Hepatocyte (in vitro differentiated cells): ENCODE results near the gene LYPD1. TPM values are rescaled to one million over a fixed set of nuclear protein-coding genes. Genes with fewer than 3 reads are reported as not detected.

Experiments
- DNase-seq: peaks from one replicate; pipeline ENCODE4 v3.0.0-alpha.2; 2016; ENCODE audit warnings: low spot score
- H2AFZ ChIP-seq: fragments of 200-600 bp; sonication (generic); 2 replicates; pipeline ENCODE4 v1.6.0; 2016; ENCODE audit warnings: antibody characterized with exemption, mild to moderate bottlenecking
- H3K27ac ChIP-seq: fragments of 200-600 bp; sonication (generic); 2 replicates; pipeline ENCODE4 v1.5.1; 2016; ENCODE audit warnings: mild to moderate bottlenecking
- H3K27me3 ChIP-seq: fragments of 200-600 bp; sonication (generic); 2 replicates; pipeline ENCODE4 v1.6.1; 2016
- H3K36me3 ChIP-seq: fragments of 200-600 bp; sonication (generic); replicated peaks from 2 replicates; pipeline ENCODE4 v1.5.1; 2016; ENCODE audit warnings: low read depth; ENCODE audit not compliant: insufficient read depth
- H3K4me1 ChIP-seq: fragments of 200-600 bp; sonication (generic); 2 replicates; pipeline ENCODE4 v1.5.1; 2016; ENCODE audit warnings: mild to moderate bottlenecking, moderate library complexity; ENCODE audit not compliant: insufficient read depth
- H3K4me2 ChIP-seq: fragments of 200-600 bp; sonication (generic); 2 replicates; pipeline ENCODE4 v1.6.0; 2016
- H3K4me3 ChIP-seq: fragments of 200-600 bp; sonication (generic); 2 replicates; pipeline ENCODE4 v1.5.1; 2016; ENCODE audit warnings: mild to moderate bottlenecking
- H3K79me2 ChIP-seq: fragments of 200-600 bp; sonication (generic); 2 replicates; pipeline ENCODE4 v1.6.0; 2017; ENCODE audit warnings: mild to moderate bottlenecking
- H3K9me2 ChIP-seq: fragments of 200-600 bp; sonication (generic); replicated peaks from 2 replicates; pipeline ENCODE4 v1.6.0; 2017; ENCODE audit warnings: mild to moderate bottlenecking; ENCODE audit not compliant: insufficient read depth
- H3K9me3 ChIP-seq: fragments of 200-600 bp; sonication (generic); 2 replicates; pipeline ENCODE4 v1.5.1; 2016; ENCODE audit warnings: low read depth, mild to moderate bottlenecking
- H4K20me1 ChIP-seq: fragments of 200-600 bp; sonication (generic); 2 replicates; pipeline ENCODE4 v1.6.0; 2016; ENCODE audit warnings: mild to moderate bottlenecking; ENCODE audit not compliant: insufficient read depth, poor library complexity, severe bottlenecking
- EZH2 ChIP-seq: fragments of 200-600 bp; sonication (generic); IDR thresholded peaks from 2 replicates; pipeline ENCODE4 v1.6.1; 2016; ENCODE audit warnings: antibody characterized with exemption, mild to moderate bottlenecking, borderline replicate concordance
- EZH2phosphoT487 ChIP-seq: fragments of 200-600 bp; sonication (generic); IDR thresholded peaks from one replicate; pipeline ENCODE4 v1.6.1; 2018; ENCODE audit warnings: antibody characterized with exemption, mild to moderate bottlenecking, low read depth, moderate library complexity; ENCODE audit not compliant: unreplicated experiment, severe bottlenecking
- WGBS: methylation state at CpG from one replicate; pipeline ENCODE4 v1.1.6; 2016; ENCODE audit warnings: low lambda C conversion rate; ENCODE audit errors: missing lambda C conversion rate; 5-methylcytosine and 5-hydroxymethylcytosine counted together
- polyA plus RNA-seq: library from polyadenylated mRNA; unstranded; fragments of >200 nt; fragmentation: Nextera tagmentation; extraction: Ambion mirVana; gene quantifications from 2 replicates; pipeline ENCODE4 v1.2.1, GENCODE V29; 2016
- total RNA-seq: library from RNA; depleted of rRNA; stranded (reverse); fragments of >200 nt; gene quantifications from 2 replicates; pipeline ENCODE4 v1.2.3, GENCODE V29; 2014
- TF ChIP-seq, protein P1 (sequence below): fragments of 200-600 bp; sonication (generic); IDR thresholded peaks from 2 replicates; pipeline ENCODE4 v1.5.1; 2016; ENCODE audit warnings: antibody characterized with exemption, mild to moderate bottlenecking; ENCODE audit not compliant: poor library complexity

Gene LYPD1
- total and polyA plus RNA-seq, 2 experiments from 2014 or later = 20.2 to 25.1 TPM

DNA sequence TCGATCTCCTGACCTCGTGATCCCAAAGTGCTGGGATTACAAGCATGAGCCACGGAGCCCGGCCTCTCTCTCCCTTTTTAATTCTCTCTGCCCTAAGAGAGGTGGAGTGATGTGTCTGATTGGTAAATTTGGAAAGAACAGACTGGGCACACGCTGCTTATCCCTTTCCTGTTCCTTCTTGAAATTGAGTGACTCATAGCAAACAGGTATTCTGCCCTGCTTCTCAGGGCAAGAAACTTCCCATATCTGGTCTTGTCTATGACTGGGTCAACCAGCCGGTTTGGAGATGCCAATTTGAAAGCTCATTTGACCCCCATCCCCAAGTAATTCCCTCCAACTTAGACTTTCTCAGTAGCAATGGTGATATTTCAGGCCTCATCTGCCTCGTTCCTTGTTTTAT, 15.0 kb downstream of the LYPD1 start:
- Histone ChIP-seq H3K27me3 (no peaks in the 10 kb centered on the region), H3K4me1 (no peaks in the 10 kb centered on the region), H3K36me3 (no peaks in the 10 kb centered on the region), H3K9me2 (no peaks in the 10 kb centered on the region), H4K20me1 (no peaks in the 10 kb centered on the region), H2AFZ (no peak overlapping the region), H3K79me2 (no peaks in the 10 kb centered on the region), H3K9me3 (no peaks in the 10 kb centered on the region), H3K4me2 (no peak overlapping the region), H3K27ac (no peak overlapping the region), H3K4me3 (no peak overlapping the region)
- TF ChIP-seq EZH2 (no peak), EZH2phosphoT487 (no peak)
- TF ChIP-seq, protein P1, sequence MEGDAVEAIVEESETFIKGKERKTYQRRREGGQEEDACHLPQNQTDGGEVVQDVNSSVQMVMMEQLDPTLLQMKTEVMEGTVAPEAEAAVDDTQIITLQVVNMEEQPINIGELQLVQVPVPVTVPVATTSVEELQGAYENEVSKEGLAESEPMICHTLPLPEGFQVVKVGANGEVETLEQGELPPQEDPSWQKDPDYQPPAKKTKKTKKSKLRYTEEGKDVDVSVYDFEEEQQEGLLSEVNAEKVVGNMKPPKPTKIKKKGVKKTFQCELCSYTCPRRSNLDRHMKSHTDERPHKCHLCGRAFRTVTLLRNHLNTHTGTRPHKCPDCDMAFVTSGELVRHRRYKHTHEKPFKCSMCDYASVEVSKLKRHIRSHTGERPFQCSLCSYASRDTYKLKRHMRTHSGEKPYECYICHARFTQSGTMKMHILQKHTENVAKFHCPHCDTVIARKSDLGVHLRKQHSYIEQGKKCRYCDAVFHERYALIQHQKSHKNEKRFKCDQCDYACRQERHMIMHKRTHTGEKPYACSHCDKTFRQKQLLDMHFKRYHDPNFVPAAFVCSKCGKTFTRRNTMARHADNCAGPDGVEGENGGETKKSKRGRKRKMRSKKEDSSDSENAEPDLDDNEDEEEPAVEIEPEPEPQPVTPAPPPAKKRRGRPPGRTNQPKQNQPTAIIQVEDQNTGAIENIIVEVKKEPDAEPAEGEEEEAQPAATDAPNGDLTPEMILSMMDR = no peak
- WGBS = 97% methylated on average over 7 of the region's 7 CpGs
- no peak for DNase-seq

DNA sequence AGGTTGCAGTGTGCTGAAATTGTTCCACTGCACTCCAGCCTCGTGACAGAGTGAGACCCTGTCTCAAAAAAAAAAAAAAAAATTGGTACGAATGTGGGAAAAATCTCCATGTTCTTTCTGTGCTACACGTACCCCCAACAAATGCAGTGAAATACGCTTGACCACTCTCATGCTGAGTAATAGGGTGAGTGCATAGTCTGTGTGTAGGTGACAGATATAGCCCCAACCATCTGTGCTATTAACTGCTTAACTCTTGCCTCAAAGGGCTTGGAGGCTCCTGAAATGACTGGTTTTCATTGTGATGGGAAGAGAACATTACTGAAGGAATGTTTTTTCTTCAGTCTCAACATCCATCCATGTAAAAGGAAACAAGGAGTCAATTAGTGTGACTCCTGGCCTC, 15.7 kb downstream of the LYPD1 start:
- no peaks in the 10 kb centered on the region for H3K9me3 ChIP-seq
- H3K36me3 ChIP-seq = no peaks in the 10 kb centered on the region
- no peak for DNase-seq
- H3K4me1 ChIP-seq = no peaks in the 10 kb centered on the region
- H4K20me1 ChIP-seq = no peaks in the 10 kb centered on the region
- 65% methylated on average over 4 of the region's 4 CpGs for WGBS
- no peak overlapping the region for H3K4me3 ChIP-seq
- H3K4me2 ChIP-seq = no peak overlapping the region
- no peaks in the 10 kb centered on the region for H3K27me3 ChIP-seq
- no peak overlapping the region for H2AFZ ChIP-seq
- no peak for TF ChIP-seq EZH2phosphoT487
- TF ChIP-seq, protein P1 = no peak
- TF ChIP-seq EZH2 = no peak
- no peaks in the 10 kb centered on the region for H3K79me2 ChIP-seq
- no peaks in the 10 kb centered on the region for H3K9me2 ChIP-seq
- H3K27ac ChIP-seq = no peak overlapping the region

DNA sequence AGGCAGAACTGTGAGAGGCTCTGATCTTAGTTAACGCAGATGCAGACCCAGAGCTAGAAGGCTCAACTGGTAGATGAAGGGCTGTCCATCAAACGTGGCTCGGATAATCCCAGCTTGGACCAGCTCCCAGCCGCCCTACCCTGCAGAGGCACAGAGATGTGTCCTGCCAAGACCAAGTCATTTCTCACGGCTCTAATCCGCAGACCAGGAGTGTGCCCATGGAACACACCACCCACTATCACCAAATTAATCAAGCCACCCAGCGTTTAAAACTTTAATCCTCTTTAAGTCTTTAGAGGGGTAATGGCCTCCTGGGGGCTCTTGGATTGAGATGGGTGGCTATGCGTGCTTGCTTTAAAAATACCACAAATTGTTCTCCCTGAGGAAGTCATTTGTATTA, 17.5 kb downstream of the LYPD1 start:
- no peak for TF ChIP-seq EZH2
- TF ChIP-seq, protein P1 = no peak
- no peak for TF ChIP-seq EZH2phosphoT487
- Histone ChIP-seq H3K27me3 (no peaks in the 10 kb centered on the region), H3K79me2 (no peaks in the 10 kb centered on the region), H3K4me1 (no peaks in the 10 kb centered on the region), H3K9me2 (no peaks in the 10 kb centered on the region), H3K9me3 (no peaks in the 10 kb centered on the region), H4K20me1 (no peaks in the 10 kb centered on the region), H2AFZ (no peak overlapping the region), H3K36me3 (no peaks in the 10 kb centered on the region), H3K4me2 (no peak overlapping the region), H3K27ac (no peak overlapping the region), H3K4me3 (no peak overlapping the region)
- 70% methylated on average over 8 of the region's 8 CpGs for WGBS
- DNase-seq = no peak
